H9 (cell line): ENCODE data around the gene S1PR5. TPM values are rescaled to one million over a fixed set of nuclear protein-coding genes. Genes with fewer than 3 reads are reported as not detected.
A peak's percentile ranks its signal among the peaks of the same experiment; 100 is the strongest.

Experiments used
- DNase-seq: peaks from one replicate; pipeline ENCODE4 v3.0.0-alpha.2; 2017
- H2AFZ ChIP-seq: one replicate; pipeline ENCODE4 v1.6.1; 2013; ENCODE audit warnings: mild to moderate bottlenecking, low read length, control low read depth, moderate library complexity
- H2AK5ac ChIP-seq: 2 replicates; pipeline ENCODE4 v1.6.1; 2013; ENCODE audit warnings: low read length, control low read depth, mixed read lengths; ENCODE audit not compliant: insufficient read length
- H2BK120ac ChIP-seq: one replicate; pipeline ENCODE4 v1.6.1; 2013; ENCODE audit warnings: low read depth, mild to moderate bottlenecking, low read length, control low read depth, inconsistent platforms; ENCODE audit not compliant: poor library complexity, severe bottlenecking
- H2BK12ac ChIP-seq: 2 replicates; pipeline ENCODE4 v1.6.1; 2013; ENCODE audit warnings: low read length, control low read depth, mixed read lengths, low read depth; ENCODE audit not compliant: insufficient read length
- H2BK15ac ChIP-seq: 2 replicates; pipeline ENCODE4 v1.6.1; 2013; ENCODE audit warnings: low read depth, low read length, control low read depth
- H2BK20ac ChIP-seq: one replicate; pipeline ENCODE4 v1.6.1; 2013; ENCODE audit warnings: low read depth, mild to moderate bottlenecking, low read length, control low read depth, inconsistent platforms; ENCODE audit not compliant: poor library complexity, severe bottlenecking
- H2BK5ac ChIP-seq: 2 replicates; pipeline ENCODE4 v1.6.1; 2013; ENCODE audit warnings: low read length, control low read depth, mixed read lengths; ENCODE audit not compliant: insufficient read length
- H3K14ac ChIP-seq: 2 replicates; pipeline ENCODE4 v1.6.1; 2013; ENCODE audit warnings: low read length, control low read depth; ENCODE audit not compliant: insufficient read depth
- H3K18ac ChIP-seq: 2 replicates; pipeline ENCODE4 v1.6.1; 2013; ENCODE audit warnings: low read depth, mild to moderate bottlenecking, mixed read lengths, low read length, control low read depth; ENCODE audit not compliant: insufficient read length
- H3K23ac ChIP-seq: 2 replicates; pipeline ENCODE4 v1.6.1; 2013; ENCODE audit warnings: low read length, control low read depth, mixed read lengths, low read depth; ENCODE audit not compliant: insufficient read length
- H3K23me2 ChIP-seq: 2 replicates; pipeline ENCODE4 v1.6.1; 2013; ENCODE audit warnings: low read depth, mild to moderate bottlenecking, mixed read lengths, low read length, control low read depth; ENCODE audit not compliant: insufficient read length, poor library complexity, severe bottlenecking
- H3K27ac ChIP-seq: 2 replicates; pipeline ENCODE4 v1.5.1; 2013; ENCODE audit warnings: low read length, control low read depth, mixed read lengths, low read depth; ENCODE audit not compliant: insufficient read length
- H3K27me3 ChIP-seq: 2 replicates; pipeline ENCODE4 v1.6.1; 2013; ENCODE audit warnings: low read length, control low read depth, inconsistent platforms; ENCODE audit not compliant: insufficient read depth
- H3K4ac ChIP-seq: 2 replicates; pipeline ENCODE4 v1.6.1; 2013; ENCODE audit warnings: low read depth, mild to moderate bottlenecking, control low read depth, inconsistent platforms, low read length, moderate library complexity
- H3K4me1 ChIP-seq: 2 replicates; pipeline ENCODE4 v1.6.1; 2013; ENCODE audit warnings: low read length, control low read depth, inconsistent platforms; ENCODE audit not compliant: insufficient read depth
- H3K4me2 ChIP-seq: 2 replicates; pipeline ENCODE4 v1.6.1; 2013; ENCODE audit warnings: low read length, control low read depth, mixed read lengths; ENCODE audit not compliant: insufficient read length, insufficient read depth
- H3K56ac ChIP-seq: 2 replicates; pipeline ENCODE4 v1.6.1; 2013; ENCODE audit warnings: low read depth, mild to moderate bottlenecking, mixed read lengths, low read length, control low read depth; ENCODE audit not compliant: insufficient read length
- H3K79me1 ChIP-seq: 2 replicates; pipeline ENCODE4 v1.6.1; 2013; ENCODE audit warnings: low read depth, mild to moderate bottlenecking, moderate library complexity, low read length, control low read depth, inconsistent platforms; ENCODE audit not compliant: insufficient read depth, poor library complexity, severe bottlenecking
- H3K79me2 ChIP-seq: 2 replicates; pipeline ENCODE4 v1.6.1; 2013; ENCODE audit warnings: low read length, control low read depth, inconsistent platforms; ENCODE audit not compliant: insufficient read depth
- H3K9ac ChIP-seq: 2 replicates; pipeline ENCODE4 v1.6.1; 2013; ENCODE audit warnings: low read length, control low read depth, mixed read lengths; ENCODE audit not compliant: insufficient read length; ENCODE audit errors: extremely low read depth
- H3K9me3 ChIP-seq: one replicate; pipeline ENCODE4 v1.6.1; 2013; ENCODE audit warnings: low read depth, low read length, inconsistent platforms; ENCODE audit not compliant: control insufficient read depth
- H3T11ph ChIP-seq: one replicate; pipeline ENCODE4 v1.6.1; 2013; ENCODE audit warnings: mild to moderate bottlenecking, low read length, control low read depth, inconsistent platforms
- H4K20me1 ChIP-seq: one replicate; pipeline ENCODE4 v1.6.1; 2013; ENCODE audit not compliant: control insufficient read depth, insufficient read length, insufficient read depth
- H4K5ac ChIP-seq: 2 replicates; pipeline ENCODE4 v1.6.1; 2013; ENCODE audit warnings: low read depth, mild to moderate bottlenecking, mixed read lengths, low read length, control low read depth; ENCODE audit not compliant: insufficient read length
- H4K8ac ChIP-seq: replicated peaks from 2 replicates; pipeline ENCODE4 v1.6.1; 2013; ENCODE audit warnings: low read length, control low read depth, mixed read lengths, low read depth; ENCODE audit not compliant: insufficient read length
- H4K91ac ChIP-seq: 2 replicates; pipeline ENCODE4 v1.6.1; 2013; ENCODE audit warnings: low read depth, mild to moderate bottlenecking, moderate library complexity, mixed read lengths, low read length, control low read depth; ENCODE audit not compliant: insufficient read length
- H3K27ac Mint-ChIP-seq, 3 experiments: 2 replicates in 2 of 3; 3 replicates in 1 of 3; pipeline ENCODE4 v1.8.0; 2020 to 2021; ENCODE audit warnings: mixed read lengths in 3 of 3, mild to moderate bottlenecking in 1 of 3, moderate library complexity in 1 of 3
- H3K27me3 Mint-ChIP-seq: 2 replicates; pipeline ENCODE4 v1.8.0; 2021; ENCODE audit warnings: low read depth, mild to moderate bottlenecking, moderate library complexity, mixed read lengths
- H3K36me3 Mint-ChIP-seq, 3 experiments: 2 replicates in 2 of 3; 3 replicates in 1 of 3; pipeline ENCODE4 v1.8.0; 2020 to 2021; ENCODE audit warnings: low read depth in 3 of 3, mixed read lengths in 3 of 3; ENCODE audit not compliant: insufficient read depth in 1 of 3
- H3K4me1 Mint-ChIP-seq, 2 experiments: 2 replicates each; pipeline ENCODE4 v1.8.0; 2020; ENCODE audit warnings: mixed read lengths in 2 of 2
- H3K4me3 Mint-ChIP-seq, 2 experiments: 2 replicates in 1 of 2; 3 replicates in 1 of 2; pipeline ENCODE4 v1.8.0; 2020 to 2021; ENCODE audit warnings: mild to moderate bottlenecking in 2 of 2, mixed read lengths in 2 of 2, moderate library complexity in 1 of 2
- H3K9me3 Mint-ChIP-seq, 2 experiments: 2 replicates in 1 of 2; 3 replicates in 1 of 2; pipeline ENCODE4 v1.8.0; 2020; ENCODE audit warnings: mild to moderate bottlenecking in 2 of 2, mixed read lengths in 2 of 2, moderate library complexity in 1 of 2
- WGBS: extraction: QIAGEN DNeasy Blood & Tissue Kit; methylation state at CpG from one replicate; pipeline ENCODE4 v1.1.7; 2013; ENCODE audit warnings: missing lambda C conversion rate, low lambda C conversion rate, mixed read lengths; ENCODE audit not compliant: insufficient read length; ENCODE audit errors: extremely low coverage; 5-methylcytosine and 5-hydroxymethylcytosine counted together
- total RNA-seq: library from RNA; stranded (reverse); gene quantifications from 2 replicates; pipeline ENCODE4 v1.2.1, GENCODE V29; 2021
- TF ChIP-seq, protein P1 (sequence below): fragments of 200-600 bp; sonication (generic); conservative IDR thresholded peaks from 3 replicates; pipeline ENCODE4 v1.8.0; 2021; ENCODE audit warnings: antibody characterized with exemption, mild to moderate bottlenecking

S1PR5 gene
- total RNA-seq, 1 experiment from 2014 or later: 8.1 TPM

DNA sequence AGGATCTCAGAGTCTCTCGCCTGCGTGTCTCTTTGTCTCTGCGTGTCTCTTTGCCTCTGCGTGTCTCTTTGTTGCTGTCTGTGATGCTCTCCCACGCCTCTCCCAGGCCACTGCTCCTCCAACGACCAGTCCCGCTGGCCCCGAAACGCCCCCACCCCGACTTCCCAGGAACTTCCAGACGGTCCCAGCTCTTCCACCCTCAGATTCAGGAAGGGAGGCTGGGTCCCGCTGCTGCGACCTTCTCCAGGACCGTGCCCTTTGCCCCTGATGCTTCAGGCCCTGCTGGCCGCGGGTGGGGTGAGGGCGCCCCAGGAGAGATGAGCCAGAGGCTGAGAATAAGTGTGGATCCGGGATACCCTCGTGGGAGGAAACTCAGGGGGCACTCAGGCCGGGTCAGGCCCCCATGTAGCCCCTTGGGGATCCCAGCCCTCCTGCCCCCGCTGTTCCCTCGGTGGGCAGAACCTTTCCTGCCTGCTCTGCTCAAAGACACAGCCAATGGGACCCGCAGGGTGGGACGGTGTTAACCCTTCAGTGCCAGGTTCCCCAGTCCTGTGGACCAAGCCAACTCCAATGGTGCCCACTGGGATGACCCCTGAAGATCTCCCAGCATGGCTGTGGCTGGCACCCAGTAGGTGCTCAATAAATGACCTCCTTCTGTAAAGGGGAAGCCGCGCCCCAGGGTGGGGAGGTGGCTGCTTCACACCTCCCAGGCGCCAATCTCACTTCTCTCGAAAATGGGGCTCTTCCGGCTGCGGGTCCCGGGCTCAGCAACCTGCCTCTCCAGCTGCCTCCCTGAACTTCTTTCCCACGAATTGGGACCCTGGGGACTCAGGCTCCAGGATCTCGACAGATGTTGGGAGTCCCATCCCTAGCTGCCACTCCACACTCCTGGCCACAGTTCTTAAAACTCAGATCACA is 1.5 kb upstream of the S1PR5 start:
- Histone ChIP-seq H4K91ac (no peak overlapping the region), H4K8ac (no peak overlapping the region), H2BK12ac (no peak overlapping the region), H3K27me3 (peaks cover 2% of the 10 kb centered on the region; the same call in 1 of the 2 replicates), H3K4me2 (peak overlapping the region; percentile 79), H4K20me1 (no peaks in the 10 kb centered on the region), H3K14ac (no peak overlapping the region), H2BK120ac (no peak overlapping the region), H2AK5ac (no peak overlapping the region), H3K9ac (no peak overlapping the region), H3K79me1 (no peaks in the 10 kb centered on the region), H3K56ac (no peak overlapping the region), H4K5ac (no peak overlapping the region), H3K23ac (no peak overlapping the region), H3K18ac (no peak overlapping the region), H2BK15ac (no peak overlapping the region), H3K79me2 (no peaks in the 10 kb centered on the region), H2AFZ (peak overlapping the region; percentile 27), H3T11ph (no peak overlapping the region), H2BK20ac (no peak overlapping the region), H3K23me2 (peaks cover 19% of the 10 kb centered on the region), H3K27ac (no peak overlapping the region), H3K4me1 (no peaks in the 10 kb centered on the region; the same call in 1 of the 2 replicates), H3K9me3 (no peaks in the 10 kb centered on the region), H3K4ac (no peak overlapping the region), H2BK5ac (no peak overlapping the region)
- Mint-ChIP-seq H3K4me1 (peaks cover 19 to 29% of the 10 kb centered on the region in 2 experiments), H3K9me3 (no peaks in the 10 kb centered on the region; a peak in 1 of 5 replicates), H3K27me3 (peaks cover 20% of the 10 kb centered on the region), H3K36me3 (peaks cover 0 to 4% (median 0%) of the 10 kb centered on the region in 3 experiments; a peak in 4 of 7 replicates), H3K4me3 (peak overlapping the region; percentile 72 to 87), H3K27ac (peak overlapping the region in 1 of 3 experiments; percentile 86; a peak in 1 of 7 replicates)
- DNase-seq: no peak
- WGBS: no CpG with 5 or more reads among the region's 33 CpGs
- TF ChIP-seq, protein P1, sequence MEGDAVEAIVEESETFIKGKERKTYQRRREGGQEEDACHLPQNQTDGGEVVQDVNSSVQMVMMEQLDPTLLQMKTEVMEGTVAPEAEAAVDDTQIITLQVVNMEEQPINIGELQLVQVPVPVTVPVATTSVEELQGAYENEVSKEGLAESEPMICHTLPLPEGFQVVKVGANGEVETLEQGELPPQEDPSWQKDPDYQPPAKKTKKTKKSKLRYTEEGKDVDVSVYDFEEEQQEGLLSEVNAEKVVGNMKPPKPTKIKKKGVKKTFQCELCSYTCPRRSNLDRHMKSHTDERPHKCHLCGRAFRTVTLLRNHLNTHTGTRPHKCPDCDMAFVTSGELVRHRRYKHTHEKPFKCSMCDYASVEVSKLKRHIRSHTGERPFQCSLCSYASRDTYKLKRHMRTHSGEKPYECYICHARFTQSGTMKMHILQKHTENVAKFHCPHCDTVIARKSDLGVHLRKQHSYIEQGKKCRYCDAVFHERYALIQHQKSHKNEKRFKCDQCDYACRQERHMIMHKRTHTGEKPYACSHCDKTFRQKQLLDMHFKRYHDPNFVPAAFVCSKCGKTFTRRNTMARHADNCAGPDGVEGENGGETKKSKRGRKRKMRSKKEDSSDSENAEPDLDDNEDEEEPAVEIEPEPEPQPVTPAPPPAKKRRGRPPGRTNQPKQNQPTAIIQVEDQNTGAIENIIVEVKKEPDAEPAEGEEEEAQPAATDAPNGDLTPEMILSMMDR: no peak
